ENCODE results near the gene LY9. TPM values are rescaled to one million over a fixed set of nuclear protein-coding genes. Genes with fewer than 3 reads are reported as not detected.

The LY9 gene
- total RNA-seq, 1 donor: not detected

DNA sequence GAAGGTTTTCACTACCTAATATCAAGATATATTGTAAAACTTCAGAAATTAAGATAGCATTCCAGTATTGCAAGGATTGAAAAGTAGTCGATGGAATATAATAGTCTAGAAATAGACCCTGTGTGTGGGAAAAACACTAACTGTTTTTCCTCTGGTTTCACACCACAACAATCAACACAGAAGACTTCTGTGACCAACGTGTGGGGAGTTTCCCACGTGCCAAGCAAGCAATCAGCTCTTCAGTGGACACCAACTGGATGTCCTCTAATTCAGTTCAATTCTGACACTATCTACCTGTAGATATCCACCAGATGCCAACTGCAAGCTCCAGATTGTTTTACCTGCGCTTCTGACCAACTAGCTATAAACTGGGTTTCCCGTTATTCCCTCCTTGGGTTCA is 54.6 kb downstream of the LY9 start:
- no peak for TF ChIP-seq CTCF (IDR thresholded peaks at IDR 0.05; ENCODE audit: insufficient read depth, low read length)

GRCh38 chr1:160850993-160851392 is 55.0 kb downstream of the LY9 start:
- H3K4me3 ChIP-seq (ENCODE audit: low read depth, low read length): no peak overlapping the region
- no peak for TF ChIP-seq CTCF (IDR thresholded peaks at IDR 0.05; ENCODE audit: insufficient read depth, low read length)
- DNase-seq (ENCODE audit: low read depth): no peak

More for the DNA sequence above, 54.6 kb downstream of the LY9 start:
- DNase-seq (ENCODE audit: low read depth): no peak
- no peak overlapping the region for H3K4me3 ChIP-seq (ENCODE audit: low read depth, low read length)

- no peak for TF ChIP-seq CTCF (IDR thresholded peaks at IDR 0.05; ENCODE audit: insufficient read depth, low read length)
Measured at GRCh38 chr1:160853014-160853413, 57.0 kb downstream of the LY9 start.

DNA sequence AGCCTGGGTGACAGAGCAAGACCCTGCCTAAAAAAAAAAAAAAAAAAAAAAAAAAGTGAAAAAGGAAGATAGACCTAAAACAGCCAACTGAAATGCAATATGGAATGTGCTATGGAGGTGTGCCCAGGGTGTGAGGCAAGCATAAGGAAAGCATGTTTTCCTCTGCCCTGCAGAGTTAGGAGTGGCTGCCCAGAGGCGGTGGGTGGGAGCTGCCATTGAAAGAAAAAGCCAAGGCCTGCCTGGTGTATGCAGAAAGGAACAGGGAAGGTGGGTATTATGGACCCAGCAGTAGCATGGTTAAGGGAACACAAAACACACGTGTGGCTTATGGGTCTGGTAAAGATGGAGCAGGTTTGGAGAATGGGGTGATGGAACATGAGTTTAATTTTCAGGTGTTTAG is 57.8 kb downstream of the LY9 start:
- no peak for TF ChIP-seq CTCF (IDR thresholded peaks at IDR 0.05; ENCODE audit: insufficient read depth, low read length)
- no peak for DNase-seq (ENCODE audit: low read depth)
- no peak overlapping the region for H3K4me3 ChIP-seq (ENCODE audit: low read depth, low read length)

More at GRCh38 chr1:160853014-160853413, 57.0 kb downstream of the LY9 start:
- no peak overlapping the region for H3K4me3 ChIP-seq (ENCODE audit: low read depth, low read length)
- DNase-seq (ENCODE audit: low read depth): no peak

DNA sequence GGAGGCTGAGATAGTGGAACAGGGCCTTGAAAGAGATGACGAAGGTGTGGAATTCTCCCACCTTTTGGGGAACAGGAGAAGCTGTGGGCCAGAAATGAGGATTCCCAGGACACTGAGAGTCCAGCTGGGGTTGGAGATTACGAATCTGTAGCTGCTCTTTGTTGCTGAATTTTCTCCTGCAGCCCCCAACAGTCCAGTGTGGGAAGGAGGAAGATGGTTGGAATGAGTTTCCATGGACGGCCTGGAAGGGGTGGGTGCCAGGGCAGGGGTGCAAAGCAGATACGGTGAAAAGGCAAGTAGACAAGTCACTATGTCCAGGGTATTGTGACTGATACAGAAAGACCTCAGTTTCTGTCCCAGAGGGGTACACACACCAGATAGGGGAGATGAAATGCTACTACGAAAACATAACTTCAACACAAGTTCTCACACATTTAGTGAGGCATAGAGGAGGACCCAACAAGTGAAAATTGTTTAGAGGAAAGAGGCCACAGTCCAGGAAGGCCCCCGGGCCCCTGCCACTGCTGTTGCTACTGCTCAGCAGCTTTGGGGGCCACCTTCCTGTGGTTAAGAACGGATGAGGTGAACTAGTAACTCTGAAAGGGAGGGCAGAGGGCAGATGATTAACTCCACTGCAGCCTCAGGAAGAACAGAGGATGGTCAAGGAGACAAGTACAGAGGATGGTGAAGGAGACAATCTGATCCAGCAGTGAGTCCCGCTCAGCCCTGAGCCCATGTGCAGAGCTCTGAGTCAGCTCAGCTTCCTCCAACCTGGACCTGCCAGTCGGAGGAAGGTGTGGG is 59.4 kb downstream of the LY9 start:
- no peak overlapping the region for H3K4me3 ChIP-seq (ENCODE audit: low read depth, low read length)
- DNase-seq (ENCODE audit: low read depth): no peak
- TF ChIP-seq CTCF (IDR thresholded peaks at IDR 0.05; ENCODE audit: insufficient read depth, low read length): no peak

DNA sequence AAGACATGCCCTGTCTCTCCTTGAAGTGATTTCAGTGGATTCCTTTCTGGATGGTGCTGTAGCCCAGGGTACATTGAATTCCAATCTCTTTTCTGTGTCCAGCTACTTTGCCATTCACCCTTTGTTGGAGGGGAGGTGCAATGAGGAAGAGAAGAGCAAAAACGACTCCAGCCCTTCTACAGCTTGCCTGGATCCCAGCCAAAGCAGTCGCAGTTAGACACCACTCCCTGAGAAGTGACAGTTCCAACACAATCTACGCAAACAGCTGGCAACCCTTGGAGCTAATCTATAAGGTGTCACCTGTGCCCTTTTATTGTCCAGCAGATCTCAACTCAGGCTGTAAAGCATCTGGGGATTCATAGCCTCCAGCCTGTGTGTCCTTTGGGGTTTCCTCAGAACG is 62.1 kb downstream of the LY9 start:
- no peak for TF ChIP-seq CTCF (IDR thresholded peaks at IDR 0.05; ENCODE audit: insufficient read depth, low read length)
- no peak for DNase-seq (ENCODE audit: low read depth)
- H3K4me3 ChIP-seq (ENCODE audit: low read depth, low read length): no peak overlapping the region

- no peak for DNase-seq (ENCODE audit: low read depth)
- no peak for TF ChIP-seq CTCF (IDR thresholded peaks at IDR 0.05; ENCODE audit: insufficient read depth, low read length)
- H3K4me3 ChIP-seq (ENCODE audit: low read depth, low read length): no peak overlapping the region
Measured at GRCh38 chr1:160858507-160858906, 62.5 kb downstream of the LY9 start.

Measured in fibroblast of the aortic adventitia (primary cell).